Peyer's patch (tissue), 4 donors: ENCODE data around the gene C20orf141.

Experiments
- CTCF ChIP-seq, 6 experiments: fragments of 450-650 bp in 4 of 6; fragments of 200-600 bp in 2 of 6; sonication (generic) in 1 of 6; IDR thresholded peaks; one replicate each; pipeline ENCODE4 v1.5.1; 2017 to 2019; ENCODE audit warnings: antibody characterized with exemption in 6 of 6, mild to moderate bottlenecking in 3 of 6, moderate library complexity in 1 of 6
- POLR2A ChIP-seq, 2 donors: fragments of 450-650 bp; IDR thresholded peaks; one replicate each; pipeline ENCODE4 v1.5.1; 2017; ENCODE audit warnings: antibody characterized with exemption in 2 of 2, mild to moderate bottlenecking in 2 of 2, moderate library complexity in 2 of 2

GRCh38 chr20:2820896-2821869 lies 6.4 kb downstream of the C20orf141 start:
- TF ChIP-seq POLR2A (IDR thresholded peaks at IDR 0.05) (no peak), CTCF (IDR thresholded peaks at IDR 0.05) (no peak)
